Measurements from ENCODE around the gene TSPAN5.

The TSPAN5 gene

DNA sequence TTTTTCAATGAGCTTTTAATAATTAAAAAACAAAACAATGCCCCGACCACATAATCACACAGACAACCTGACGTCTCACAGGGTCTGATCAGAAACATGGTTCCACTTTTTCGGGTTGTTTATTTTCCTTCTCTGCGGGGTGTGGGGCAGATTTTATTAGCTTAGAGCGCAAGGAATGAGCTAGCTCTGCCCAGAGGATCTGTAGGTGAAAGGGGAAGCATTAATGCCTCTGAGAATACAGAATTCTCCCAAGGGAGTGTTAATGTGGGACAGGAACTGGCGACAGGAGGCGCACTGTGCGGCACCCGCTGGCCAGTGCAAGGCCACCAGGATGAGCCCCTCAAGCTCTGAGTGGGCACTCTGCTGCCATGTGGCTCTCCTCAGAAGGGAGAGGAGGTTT is 181.5 kb downstream of the TSPAN5 start:
- no peak overlapping the region for H3K4me3 ChIP-seq (replicated peaks; ENCODE audit: low read depth, low read length)
- no peak for DNase-seq (ENCODE audit: extremely low read depth, low read depth)

DNA sequence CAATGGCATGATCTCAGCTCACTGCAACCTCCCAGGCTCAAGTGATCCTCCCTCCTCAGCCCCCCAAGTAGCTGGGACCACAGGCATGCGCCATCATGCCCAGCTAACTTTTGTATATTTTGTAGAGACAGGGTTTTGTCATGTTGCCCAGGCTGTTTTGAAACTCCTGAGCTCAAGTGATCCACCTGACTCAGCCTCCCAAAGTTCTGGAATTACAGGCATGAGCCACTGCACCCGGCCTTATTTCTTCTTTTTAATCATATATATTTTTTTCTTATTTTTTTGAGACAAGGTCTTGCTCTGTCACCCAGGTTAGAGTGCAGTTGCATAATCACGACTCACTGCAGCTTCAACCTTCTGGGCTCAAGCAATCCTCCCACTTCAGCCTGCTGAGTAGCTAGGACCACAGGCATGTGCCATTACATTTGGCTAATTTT is 184.0 kb downstream of the TSPAN5 start:
- no peak overlapping the region for H3K4me3 ChIP-seq (replicated peaks; ENCODE audit: low read depth, low read length)
- no peak for DNase-seq (ENCODE audit: extremely low read depth, low read depth)
- TF ChIP-seq, protein P1, sequence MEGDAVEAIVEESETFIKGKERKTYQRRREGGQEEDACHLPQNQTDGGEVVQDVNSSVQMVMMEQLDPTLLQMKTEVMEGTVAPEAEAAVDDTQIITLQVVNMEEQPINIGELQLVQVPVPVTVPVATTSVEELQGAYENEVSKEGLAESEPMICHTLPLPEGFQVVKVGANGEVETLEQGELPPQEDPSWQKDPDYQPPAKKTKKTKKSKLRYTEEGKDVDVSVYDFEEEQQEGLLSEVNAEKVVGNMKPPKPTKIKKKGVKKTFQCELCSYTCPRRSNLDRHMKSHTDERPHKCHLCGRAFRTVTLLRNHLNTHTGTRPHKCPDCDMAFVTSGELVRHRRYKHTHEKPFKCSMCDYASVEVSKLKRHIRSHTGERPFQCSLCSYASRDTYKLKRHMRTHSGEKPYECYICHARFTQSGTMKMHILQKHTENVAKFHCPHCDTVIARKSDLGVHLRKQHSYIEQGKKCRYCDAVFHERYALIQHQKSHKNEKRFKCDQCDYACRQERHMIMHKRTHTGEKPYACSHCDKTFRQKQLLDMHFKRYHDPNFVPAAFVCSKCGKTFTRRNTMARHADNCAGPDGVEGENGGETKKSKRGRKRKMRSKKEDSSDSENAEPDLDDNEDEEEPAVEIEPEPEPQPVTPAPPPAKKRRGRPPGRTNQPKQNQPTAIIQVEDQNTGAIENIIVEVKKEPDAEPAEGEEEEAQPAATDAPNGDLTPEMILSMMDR (IDR thresholded peaks at IDR 0.05; ENCODE audit: low read depth, low read length, missing control alignments): no peak

More for the DNA sequence above, 181.5 kb downstream of the TSPAN5 start:
- TF ChIP-seq, protein P1 (IDR thresholded peaks at IDR 0.05; ENCODE audit: low read depth, low read length, missing control alignments): no peak

DNA sequence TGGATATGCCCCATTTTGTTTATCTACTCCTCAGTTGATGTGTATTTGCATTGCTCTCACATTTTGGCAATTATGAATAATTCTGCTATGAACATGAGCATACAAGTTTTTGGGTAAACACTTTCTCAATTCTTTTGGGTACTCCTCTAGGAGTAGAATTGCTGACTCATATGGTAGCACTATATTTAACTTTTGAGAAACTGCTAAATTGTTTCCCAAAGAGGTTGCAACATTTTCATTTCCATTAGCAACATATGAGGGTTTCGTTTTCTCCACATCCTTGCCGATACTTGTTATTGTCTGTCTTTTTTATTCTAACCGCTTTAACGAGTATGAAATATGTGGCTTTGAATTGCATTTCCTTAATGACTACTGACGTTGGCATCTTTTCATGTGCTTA is 185.4 kb downstream of the TSPAN5 start:
- no peak overlapping the region for H3K4me3 ChIP-seq (replicated peaks; ENCODE audit: low read depth, low read length)
- DNase-seq (ENCODE audit: extremely low read depth, low read depth): no peak
- TF ChIP-seq, protein P1 (IDR thresholded peaks at IDR 0.05; ENCODE audit: low read depth, low read length, missing control alignments): no peak

DNA sequence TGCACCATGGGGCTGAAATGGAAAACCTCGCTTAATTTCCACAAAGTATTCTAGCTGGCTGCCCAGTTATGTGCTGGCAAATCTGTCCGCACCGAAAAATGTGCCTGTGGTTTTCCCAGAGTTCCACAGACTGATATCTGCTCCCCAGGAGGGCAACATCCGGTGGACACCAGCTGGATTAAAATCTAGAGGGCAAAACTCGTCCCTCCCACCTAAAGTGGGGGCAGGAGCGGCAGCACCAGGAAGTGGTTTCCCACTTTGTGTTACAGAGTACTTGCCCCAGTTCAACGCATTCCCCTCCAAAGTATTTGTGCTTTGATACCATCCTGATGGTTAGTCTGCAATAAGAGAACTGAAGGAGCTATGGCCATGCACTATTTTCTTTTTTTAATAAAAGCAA is 187.6 kb downstream of the TSPAN5 start:
- TF ChIP-seq, protein P1 (IDR thresholded peaks at IDR 0.05; ENCODE audit: low read depth, low read length, missing control alignments): no peak
- no peak for DNase-seq (ENCODE audit: extremely low read depth, low read depth)
- no peak overlapping the region for H3K4me3 ChIP-seq (replicated peaks; ENCODE audit: low read depth, low read length)

DNA sequence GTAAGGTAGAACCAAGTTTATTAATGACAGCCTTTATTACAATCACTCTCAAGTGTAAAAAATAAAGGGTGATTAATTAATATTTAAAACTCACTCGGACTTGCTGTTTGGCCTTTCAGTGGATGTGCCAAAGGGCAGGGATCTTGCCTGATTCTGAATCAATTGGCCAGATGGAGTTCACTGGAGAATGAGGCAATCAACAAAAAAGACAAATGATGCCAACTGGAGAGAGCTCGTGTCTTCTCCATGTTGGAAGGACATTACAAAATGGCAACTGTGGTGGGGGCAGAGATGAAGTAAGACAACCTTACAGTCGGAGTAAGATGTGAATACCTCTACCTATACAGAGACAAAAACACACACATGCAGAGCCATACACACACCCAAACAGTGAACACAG is 188.0 kb downstream of the TSPAN5 start:
- no peak overlapping the region for H3K4me3 ChIP-seq (replicated peaks; ENCODE audit: low read depth, low read length)
- TF ChIP-seq, protein P1 (IDR thresholded peaks at IDR 0.05; ENCODE audit: low read depth, low read length, missing control alignments): no peak
- DNase-seq (ENCODE audit: extremely low read depth, low read depth): no peak

DNA sequence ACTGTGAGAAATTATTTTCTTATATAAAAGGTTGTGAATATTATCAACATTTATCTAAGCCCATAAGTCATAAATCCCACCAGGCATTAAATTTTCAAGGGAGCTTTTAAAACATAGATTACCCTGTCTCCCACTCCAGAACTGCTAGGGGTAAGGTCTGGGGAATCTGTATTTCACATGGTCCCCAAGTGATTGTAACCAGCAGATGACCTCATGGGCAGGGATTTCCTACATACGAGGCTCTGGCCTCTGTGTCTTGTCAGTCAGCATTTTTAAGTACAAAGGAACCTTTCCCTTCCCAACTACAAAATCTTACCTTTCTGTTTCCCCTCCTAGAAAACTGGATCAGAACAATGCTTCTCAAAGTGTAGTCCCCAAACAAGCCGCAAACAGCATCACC is 188.6 kb downstream of the TSPAN5 start:
- H3K4me3 ChIP-seq (replicated peaks; ENCODE audit: low read depth, low read length): no peak overlapping the region
- DNase-seq (ENCODE audit: extremely low read depth, low read depth): no peak
- TF ChIP-seq, protein P1 (IDR thresholded peaks at IDR 0.05; ENCODE audit: low read depth, low read length, missing control alignments): no peak

DNA sequence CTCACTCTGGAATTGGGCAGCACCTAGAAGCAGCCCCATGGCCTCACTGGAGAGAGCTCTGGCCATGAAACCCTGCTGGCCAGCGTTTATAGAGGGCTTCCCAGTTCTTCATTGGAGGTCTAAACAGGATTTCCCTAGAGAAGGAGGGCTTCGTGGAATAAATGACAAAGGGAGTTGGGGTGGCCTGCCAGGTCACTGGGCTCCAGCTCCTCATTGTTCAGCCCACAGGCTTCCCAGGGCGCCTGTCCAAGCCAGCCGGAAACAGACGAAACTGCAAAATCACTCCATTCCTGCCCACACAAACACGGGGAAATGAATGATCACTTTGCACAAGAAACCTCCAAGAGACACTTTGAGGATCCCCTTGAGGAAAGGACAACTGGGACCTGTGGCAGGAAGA is 189.7 kb downstream of the TSPAN5 start:
- no peak for DNase-seq (ENCODE audit: extremely low read depth, low read depth)
- no peak overlapping the region for H3K4me3 ChIP-seq (replicated peaks; ENCODE audit: low read depth, low read length)
- TF ChIP-seq, protein P1 (IDR thresholded peaks at IDR 0.05; ENCODE audit: low read depth, low read length, missing control alignments): no peak
